Midbrain (tissue), 1 donor: ENCODE measurements around the gene PLOD2.
A peak's percentile ranks its signal among the peaks of the same experiment; 100 is the strongest.

Experiments
- DNase-seq: peaks from one replicate; lab custom pipeline; 2025; lab: John Stamatoyannopoulos, UW

The PLOD2 gene

DNA sequence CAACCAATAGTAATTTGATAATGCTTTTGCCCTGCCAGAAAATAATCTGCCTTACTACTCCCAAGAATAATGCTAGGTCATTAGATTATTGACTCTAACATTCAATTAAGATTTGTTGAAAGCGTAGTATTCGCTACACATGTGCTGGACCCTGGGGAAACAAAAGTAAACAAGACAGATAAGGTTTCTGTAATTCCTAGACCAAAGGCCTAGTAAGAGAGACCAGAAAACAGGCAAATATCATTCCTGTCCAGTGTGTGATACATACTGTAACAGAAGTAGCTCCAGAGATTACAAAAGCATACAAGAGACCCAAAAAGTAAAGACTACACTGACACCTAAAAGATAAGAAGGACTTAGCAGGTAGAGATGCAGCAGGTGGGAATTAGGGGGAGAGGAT lies 60.8 kb downstream of the PLOD2 start:
- DNase-seq = no peak

- DNase-seq = no peak
These were observed 61.7 kb downstream of the PLOD2 start for GRCh38 chr3:146099316-146099715.

DNA sequence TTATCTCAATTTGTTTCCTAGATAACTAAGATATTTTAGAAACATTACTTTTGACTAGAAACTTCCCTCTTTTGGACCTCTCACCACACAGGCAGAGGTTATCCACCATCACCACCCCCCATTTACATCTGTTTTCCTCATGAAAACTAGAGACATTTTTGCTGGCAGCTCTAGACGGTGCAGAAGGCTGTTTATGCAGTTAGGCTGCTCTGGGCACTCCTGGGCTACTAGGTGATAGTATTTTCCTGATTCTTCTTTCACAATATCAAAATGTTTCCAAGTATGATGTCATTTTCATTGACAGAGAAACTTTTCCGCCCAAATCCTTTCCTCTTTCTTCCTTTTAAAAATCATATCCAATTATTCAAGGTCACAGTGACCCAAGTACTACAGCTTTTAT lies 67.1 kb downstream of the PLOD2 start:
- DNase-seq = no peak

- DNase-seq = peak; percentile 8
These were observed 68.8 kb downstream of the PLOD2 start for GRCh38 chr3:146092230-146092629.

DNA sequence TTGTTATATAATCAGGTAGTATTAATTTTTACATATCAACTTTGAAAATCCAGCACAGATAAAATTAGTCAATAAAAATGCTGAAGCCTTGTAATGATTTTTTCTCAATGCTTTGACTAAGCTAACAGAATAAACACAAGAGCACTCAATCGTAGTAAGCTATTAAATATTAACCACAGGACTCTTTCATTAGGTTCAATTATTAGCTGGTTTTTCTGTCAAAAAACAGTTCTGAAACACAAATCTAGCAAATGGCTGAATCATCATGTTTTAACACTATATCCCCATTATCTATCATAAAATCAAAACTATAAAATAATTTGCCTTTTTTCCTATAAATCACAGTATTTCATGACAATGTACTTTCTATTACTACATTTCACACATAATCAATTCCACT lies 69.6 kb downstream of the PLOD2 start:
- no peak for DNase-seq

DNA sequence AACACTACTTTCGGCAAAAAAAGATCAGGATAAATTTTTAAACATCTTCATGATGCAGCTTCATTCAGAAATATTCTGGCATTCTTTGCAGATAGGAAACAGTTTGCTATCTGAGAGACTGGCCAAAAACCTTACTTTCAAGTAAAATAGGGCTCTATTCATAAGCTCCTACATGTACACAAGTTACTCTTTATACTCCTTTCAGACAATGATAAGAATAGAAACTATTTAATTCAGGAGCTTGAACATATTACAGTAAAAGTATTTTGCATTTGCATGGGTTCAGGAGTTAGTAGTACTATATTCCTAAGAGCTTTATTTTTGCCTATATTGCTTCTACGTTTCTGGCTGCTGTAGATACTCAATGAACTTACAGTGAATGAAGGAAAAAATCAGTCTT lies 70.5 kb downstream of the PLOD2 start:
- DNase-seq = no peak

- DNase-seq = no peak
These were observed 72.1 kb downstream of the PLOD2 start for GRCh38 chr3:146088840-146089239.

- DNase-seq = no peak
These were observed 73.9 kb downstream of the PLOD2 start for GRCh38 chr3:146087116-146087515.

- DNase-seq = no peak
These were observed 74.8 kb downstream of the PLOD2 start for GRCh38 chr3:146086211-146086610.

DNA sequence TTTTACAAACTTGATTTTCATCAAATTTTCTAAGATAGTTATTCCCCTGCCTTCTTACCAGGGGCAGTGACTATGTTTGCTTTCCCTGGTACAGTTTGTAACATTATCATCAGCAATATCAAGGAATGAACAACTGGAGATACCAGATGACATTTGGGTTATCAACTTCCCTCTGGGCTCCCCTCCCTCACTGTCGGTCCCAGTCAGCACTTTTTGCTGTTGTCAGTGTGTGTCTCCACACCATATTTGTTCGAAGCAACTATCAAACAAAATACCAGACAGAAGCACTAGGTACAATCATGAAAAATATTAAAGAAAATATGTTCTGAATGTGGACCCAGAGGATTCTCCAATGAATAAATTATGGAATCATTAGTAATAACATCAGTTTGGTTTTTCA lies 75.3 kb downstream of the PLOD2 start:
- no peak for DNase-seq

DNA sequence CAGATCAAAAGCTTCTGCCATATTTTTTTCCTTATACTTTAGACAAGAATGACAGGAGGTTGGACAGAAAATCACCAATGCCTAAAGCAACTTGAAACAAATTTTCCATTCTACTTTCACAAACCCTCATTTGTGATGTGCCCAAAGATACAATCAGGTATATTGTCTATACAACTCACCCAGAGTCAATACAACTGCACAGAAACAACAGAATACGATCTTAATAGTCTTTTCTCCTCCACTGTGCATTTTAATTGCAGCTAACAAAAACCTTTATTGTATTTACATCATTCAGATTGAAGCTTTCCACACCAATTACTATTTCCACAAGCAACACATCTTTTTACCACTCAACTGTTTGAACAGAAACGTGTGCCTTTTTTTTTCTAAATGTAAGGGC lies 80.4 kb downstream of the PLOD2 start:
- DNase-seq = no peak

DNA sequence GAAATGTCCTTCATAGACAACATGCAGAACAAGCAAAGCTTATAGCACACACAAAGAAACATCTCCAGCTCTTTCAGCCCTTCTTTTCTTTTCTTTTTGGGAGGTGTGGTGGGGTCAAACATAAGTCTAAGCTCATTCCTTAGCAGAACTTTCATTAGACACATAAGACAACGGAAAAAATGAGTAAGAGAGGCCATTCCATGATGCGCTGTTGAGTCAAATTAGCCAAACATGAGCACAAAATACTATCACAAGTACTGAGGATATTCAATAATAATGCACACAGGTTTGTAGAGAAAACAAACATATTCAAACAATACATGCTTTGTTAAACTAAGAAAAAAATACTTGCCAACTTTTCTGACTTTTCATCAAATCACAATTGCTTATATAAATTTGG lies 83.0 kb downstream of the PLOD2 start:
- no peak for DNase-seq

GRCh38 chr3:146077181-146077580 lies 83.8 kb downstream of the PLOD2 start:
- no peak for DNase-seq

DNA sequence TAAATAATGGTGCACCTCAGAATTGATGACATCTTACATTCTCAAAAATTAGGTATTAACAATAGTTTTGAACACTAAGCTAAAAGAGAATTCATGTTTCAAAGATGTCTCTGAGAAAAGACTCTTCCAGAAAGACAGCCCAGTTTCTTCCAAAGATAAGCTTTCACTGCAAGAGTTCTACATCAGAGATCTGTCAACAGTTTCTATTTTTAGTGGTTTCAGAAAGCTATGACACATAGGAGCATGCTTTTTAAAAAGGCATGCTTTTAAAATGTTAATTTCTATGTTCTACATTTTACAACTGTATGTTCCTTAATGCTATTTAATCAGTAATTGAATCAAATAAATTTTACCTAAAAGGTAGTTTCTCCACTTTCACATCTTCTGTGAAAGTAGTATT lies 88.2 kb downstream of the PLOD2 start:
- DNase-seq = no peak

DNA sequence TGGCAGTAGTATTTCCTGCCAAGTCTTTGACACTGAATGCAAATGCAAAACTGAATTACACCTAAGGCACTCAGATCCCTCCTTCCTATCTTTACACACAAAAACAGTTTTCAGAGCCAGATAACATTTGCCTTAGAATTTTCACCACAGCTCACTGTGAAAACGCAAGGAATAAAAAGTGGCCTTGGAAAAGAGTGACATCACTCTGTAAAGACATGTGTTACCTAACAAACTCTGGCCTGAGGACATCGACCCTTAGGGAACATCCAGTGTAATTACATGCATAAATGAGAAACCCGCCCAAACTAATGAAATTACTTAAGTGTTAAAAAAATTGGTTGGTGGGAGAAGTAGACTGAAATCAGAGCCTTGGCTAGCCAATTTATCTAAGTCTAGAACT lies 88.9 kb downstream of the PLOD2 start:
- no peak for DNase-seq

DNA sequence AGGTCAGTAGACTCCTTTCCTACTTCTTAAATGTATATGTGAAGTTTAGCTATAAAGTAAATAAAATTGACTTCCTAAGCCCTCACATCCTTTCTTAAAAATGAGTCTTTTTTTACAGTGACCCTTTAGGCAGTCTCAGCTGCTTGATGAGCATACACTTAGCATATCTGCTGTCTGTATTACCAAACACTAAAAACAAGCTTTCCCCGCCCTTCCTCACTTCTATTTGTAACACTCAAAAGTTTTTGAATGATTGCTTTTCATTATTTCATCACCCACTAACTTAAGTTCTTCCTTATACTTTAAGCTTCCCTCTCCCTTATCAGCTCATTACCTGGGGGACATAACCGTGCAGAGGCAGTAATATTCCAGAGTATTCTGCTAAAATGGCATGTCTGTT lies 89.4 kb downstream of the PLOD2 start:
- DNase-seq = no peak

DNA sequence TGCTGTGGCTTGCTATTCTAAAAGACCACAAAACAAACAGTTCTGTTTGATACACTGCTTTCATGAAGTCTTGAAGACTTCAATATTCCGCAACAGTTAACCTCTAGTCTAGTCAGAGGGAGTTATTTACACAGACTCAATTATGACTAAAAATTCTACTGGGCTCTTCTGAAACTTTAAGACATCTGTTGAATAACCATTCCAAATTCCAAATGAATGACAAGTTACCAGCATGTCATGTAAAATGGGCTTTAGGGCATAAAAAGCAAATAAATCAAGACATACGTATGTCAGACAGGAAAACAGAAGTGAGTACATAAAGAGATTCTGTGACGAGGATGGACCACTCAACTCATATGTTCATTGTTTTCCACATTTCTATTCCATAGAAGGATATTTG lies 93.9 kb downstream of the PLOD2 start:
- DNase-seq = no peak

DNA sequence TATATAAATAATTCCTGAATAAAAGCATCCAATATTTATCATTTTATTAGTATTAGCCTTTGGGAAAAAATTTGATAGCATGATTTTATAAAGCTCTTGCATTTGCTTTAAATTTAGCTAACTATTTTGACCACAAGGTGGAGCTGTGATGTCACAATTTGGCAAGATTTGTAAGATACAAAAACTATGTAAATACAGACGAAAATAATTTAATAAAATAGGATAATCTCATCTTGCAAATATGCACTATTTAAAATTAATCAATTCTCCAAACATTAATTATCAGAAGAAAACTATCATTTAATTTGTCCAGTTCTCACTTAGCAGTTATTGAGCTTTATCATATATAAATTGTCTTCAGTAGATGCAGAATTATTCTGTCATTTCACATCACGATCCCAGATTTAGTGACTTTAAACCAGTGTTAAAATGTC lies 95.4 kb downstream of the PLOD2 start:
- DNase-seq = peak; percentile 80

DNA sequence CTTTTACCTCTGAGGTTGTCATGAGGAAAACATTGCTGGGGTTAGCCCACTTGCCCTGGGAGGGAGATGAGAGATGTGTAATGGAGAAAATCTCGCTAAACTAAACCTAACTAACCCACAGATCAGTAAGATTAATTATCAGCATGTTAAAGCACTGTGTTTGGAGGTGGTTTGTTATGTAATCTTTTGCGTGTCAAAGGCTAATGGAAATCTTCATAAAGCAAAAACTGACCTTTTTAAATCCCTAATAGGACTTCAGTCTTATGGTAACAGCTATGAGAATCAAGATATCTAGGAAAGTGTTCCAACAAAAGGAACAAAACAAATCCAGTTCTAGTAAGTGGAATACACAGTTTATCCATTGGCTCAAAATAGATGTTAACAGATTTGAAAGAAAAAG lies 102.7 kb downstream of the PLOD2 start:
- DNase-seq = no peak

DNA sequence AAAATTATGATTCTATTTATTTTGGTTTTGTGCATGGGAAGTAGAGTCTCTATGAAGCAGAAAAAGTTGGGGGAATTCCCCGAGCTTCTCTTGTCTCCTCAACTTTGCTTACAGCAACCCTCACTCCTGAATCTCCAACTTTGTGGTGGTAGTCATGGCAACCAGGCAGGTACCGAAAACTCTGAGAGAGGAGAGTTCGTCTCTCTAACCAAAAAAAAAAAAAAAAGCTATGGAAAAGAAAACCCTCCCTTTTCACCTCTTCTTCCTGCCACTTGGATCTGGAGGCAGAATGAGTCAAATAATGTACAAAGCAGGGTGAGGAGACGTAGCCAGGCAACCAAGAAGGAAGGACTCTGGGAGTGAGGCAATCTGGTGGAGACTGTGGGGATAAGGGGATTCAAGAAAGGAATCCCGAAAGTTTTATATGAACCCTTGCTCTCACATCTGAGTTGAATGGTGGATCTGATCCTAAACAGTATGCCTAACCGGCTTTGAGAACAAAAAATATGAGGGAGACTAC lies 108.1 kb downstream of the PLOD2 start:
- no peak for DNase-seq

DNA sequence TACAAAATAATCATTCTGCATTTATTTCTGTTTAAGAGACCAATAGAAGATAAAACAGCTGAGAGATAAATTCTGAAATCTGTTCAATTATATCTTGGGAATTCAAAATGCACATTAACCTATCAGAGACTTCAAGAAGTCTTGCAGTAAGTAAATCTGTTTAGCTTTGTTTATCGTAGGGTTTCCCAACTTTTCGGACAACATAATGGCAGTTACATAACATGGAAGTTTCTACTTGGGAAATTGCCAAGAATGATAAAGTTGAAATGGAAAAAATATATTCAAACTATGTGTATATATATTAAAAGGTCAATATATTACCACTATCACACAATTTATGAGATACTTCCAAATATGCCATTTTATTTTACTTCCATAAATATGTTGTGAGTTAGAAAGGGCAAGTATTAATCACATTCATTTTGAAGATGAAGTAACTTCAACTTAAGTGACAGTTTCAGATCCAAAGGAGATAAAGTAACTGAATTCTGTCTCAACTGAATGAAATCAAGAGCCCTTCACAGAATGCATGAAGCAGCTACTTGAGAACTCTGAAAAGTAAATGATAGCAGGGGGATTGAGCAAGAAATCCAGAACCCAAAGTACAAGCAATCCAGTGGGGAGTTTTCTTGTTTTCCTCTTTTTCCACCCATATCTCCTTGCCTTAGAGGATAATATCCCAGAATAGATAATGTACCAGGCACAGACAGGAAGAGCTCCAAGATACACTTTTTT lies 108.8 kb downstream of the PLOD2 start:
- no peak for DNase-seq

- no peak for DNase-seq
These were observed 110.3 kb downstream of the PLOD2 start for GRCh38 chr3:146050691-146051090.

- DNase-seq = no peak
These were observed 113.5 kb downstream of the PLOD2 start for GRCh38 chr3:146047485-146047884.

DNA sequence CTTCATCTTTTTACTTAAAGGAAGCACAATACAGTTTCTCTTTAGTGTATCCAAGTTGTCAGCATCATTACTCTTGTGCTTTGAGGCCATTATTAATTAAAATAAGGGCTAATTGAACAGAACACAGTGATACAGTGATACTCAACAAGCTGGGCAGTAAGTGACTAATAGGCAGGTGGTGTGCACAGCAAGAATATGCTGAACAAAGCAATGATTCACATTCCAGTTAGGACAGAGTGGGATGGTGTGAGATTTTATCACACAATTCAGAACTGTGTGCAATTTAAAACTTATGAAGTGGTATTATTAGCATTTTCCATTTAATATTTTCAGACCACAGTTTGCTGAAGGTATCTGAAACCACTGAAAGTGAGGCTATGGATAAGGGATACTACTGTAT lies 116.9 kb downstream of the PLOD2 start:
- no peak for DNase-seq
